Trophoblast cell (in vitro differentiated cells and primary cell): ENCODE measurements around the gene GALNT7.

ENCODE experiments used
- DNase-seq, 2 donors: peaks; one replicate each; pipeline ENCODE4 v3.0.0-alpha.2; 2016
- H2AFZ ChIP-seq: 2 replicates; pipeline ENCODE4 v1.6.1; 2013; ENCODE audit warnings: low read length, moderate library complexity, mild to moderate bottlenecking; ENCODE audit not compliant: insufficient read depth, poor library complexity
- H2AK5ac ChIP-seq: 2 replicates; pipeline ENCODE4 v1.6.1; 2013; ENCODE audit warnings: mild to moderate bottlenecking, low read length
- H2BK120ac ChIP-seq: 2 replicates; pipeline ENCODE4 v1.6.1; 2013; ENCODE audit warnings: low read length, mild to moderate bottlenecking, moderate library complexity; ENCODE audit not compliant: insufficient read depth, poor library complexity
- H2BK12ac ChIP-seq: 2 replicates; pipeline ENCODE4 v1.6.1; 2013; ENCODE audit warnings: mild to moderate bottlenecking, low read length, moderate library complexity
- H2BK5ac ChIP-seq: 2 replicates; pipeline ENCODE4 v1.6.1; 2013; ENCODE audit warnings: low read length, low read depth, moderate library complexity, mild to moderate bottlenecking; ENCODE audit not compliant: poor library complexity
- H3K14ac ChIP-seq: 2 replicates; pipeline ENCODE4 v1.6.1; 2013; ENCODE audit warnings: mild to moderate bottlenecking, low read length
- H3K18ac ChIP-seq: 2 replicates; pipeline ENCODE4 v1.6.1; 2013; ENCODE audit warnings: mild to moderate bottlenecking, low read length
- H3K23ac ChIP-seq: 2 replicates; pipeline ENCODE4 v1.6.1; 2013; ENCODE audit warnings: low read length
- H3K27ac ChIP-seq: 2 replicates; pipeline ENCODE4 v1.5.1; 2013; ENCODE audit warnings: low read depth, mild to moderate bottlenecking, inconsistent platforms, low read length, moderate library complexity
- H3K27me3 ChIP-seq: 2 replicates; pipeline ENCODE4 v1.6.1; 2013; ENCODE audit warnings: inconsistent platforms, mild to moderate bottlenecking, low read length, moderate library complexity; ENCODE audit not compliant: insufficient read depth
- H3K36me3 ChIP-seq, 2 experiments: 1 replicate in 1 of 2; 2 replicates in 1 of 2; pipeline ENCODE4 v1.6.1; 2013; ENCODE audit warnings: low read length in 2 of 2, mild to moderate bottlenecking in 2 of 2, moderate library complexity in 1 of 2; ENCODE audit not compliant: insufficient read depth in 2 of 2, control insufficient read depth in 1 of 2
- H3K4ac ChIP-seq: 2 replicates; pipeline ENCODE4 v1.6.1; 2013; ENCODE audit warnings: low read depth, mild to moderate bottlenecking, low read length, moderate library complexity
- H3K4me1 ChIP-seq, 2 experiments: 1 replicate in 1 of 2; 2 replicates in 1 of 2; pipeline ENCODE4 v1.6.1; 2013; ENCODE audit warnings: low read length in 2 of 2, mild to moderate bottlenecking in 2 of 2, moderate library complexity in 1 of 2; ENCODE audit not compliant: insufficient read depth in 2 of 2, control insufficient read depth in 1 of 2
- H3K4me2 ChIP-seq: 2 replicates; pipeline ENCODE4 v1.6.1; 2013; ENCODE audit warnings: inconsistent platforms, mild to moderate bottlenecking, low read length, moderate library complexity
- H3K4me3 ChIP-seq: 2 replicates; pipeline ENCODE4 v1.5.1; 2013; ENCODE audit warnings: mild to moderate bottlenecking, low read depth, low read length, inconsistent platforms
- H3K79me1 ChIP-seq: one replicate; pipeline ENCODE4 v1.6.1; 2013; ENCODE audit warnings: low read length
- H3K79me2 ChIP-seq: 2 replicates; pipeline ENCODE4 v1.6.1; 2013; ENCODE audit warnings: low read length, mild to moderate bottlenecking; ENCODE audit not compliant: control insufficient read depth, insufficient read depth, poor library complexity
- H3K9ac ChIP-seq: 2 replicates; pipeline ENCODE4 v1.6.1; 2013; ENCODE audit warnings: mild to moderate bottlenecking, low read length
- H3K9me3 ChIP-seq: 2 replicates; pipeline ENCODE4 v1.6.1; 2013; ENCODE audit warnings: low read depth, mild to moderate bottlenecking, control low read depth, inconsistent platforms, low read length; ENCODE audit not compliant: insufficient read depth
- H4K12ac ChIP-seq: 2 replicates; pipeline ENCODE4 v1.6.1; 2013; ENCODE audit warnings: low read depth, mild to moderate bottlenecking, low read length, moderate library complexity
- H4K8ac ChIP-seq: 2 replicates; pipeline ENCODE4 v1.6.1; 2013; ENCODE audit warnings: low read depth, mild to moderate bottlenecking, low read length, moderate library complexity
- H4K91ac ChIP-seq: one replicate; pipeline ENCODE4 v1.6.1; 2013; ENCODE audit warnings: low read depth, mild to moderate bottlenecking, low read length, moderate library complexity
- WGBS: extraction: QIAGEN DNeasy Blood & Tissue Kit; methylation state at CpG from one replicate; pipeline ENCODE4 v1.1.7; 2013; ENCODE audit warnings: missing lambda C conversion rate; ENCODE audit not compliant: insufficient read length, insufficient coverage; ENCODE audit errors: extremely low coverage; 5-methylcytosine and 5-hydroxymethylcytosine counted together

The GALNT7 gene

DNA sequence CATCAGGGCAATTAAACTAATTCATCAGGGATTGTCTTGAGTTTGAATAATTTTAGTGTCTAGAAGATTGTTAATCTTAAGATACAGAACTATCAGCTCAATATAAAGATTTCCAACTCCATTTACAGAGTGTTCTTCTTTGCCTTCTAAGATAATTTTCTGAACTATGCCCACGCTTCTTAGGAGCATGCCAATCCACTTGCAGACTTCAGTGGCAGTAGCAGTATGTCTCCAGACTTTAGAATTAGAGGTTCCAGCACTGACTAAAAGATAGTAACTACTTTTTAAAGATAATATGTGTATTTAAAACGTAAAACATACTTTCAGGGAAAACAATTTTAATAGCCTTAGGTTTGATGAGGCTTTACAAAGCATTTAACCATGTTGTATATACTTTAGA is 34.2 kb upstream of the GALNT7 start:
- Histone ChIP-seq H2BK120ac (no peak overlapping the region), H3K23ac (no peak overlapping the region), H3K9me3 (no peaks in the 10 kb centered on the region), H2AFZ (no peak overlapping the region), H3K79me1 (no peaks in the 10 kb centered on the region), H3K4ac (no peak overlapping the region), H3K36me3 (no peaks in the 10 kb centered on the region), H3K18ac (no peak overlapping the region), H3K4me2 (no peak overlapping the region), H2BK12ac (no peak overlapping the region), H3K27ac (no peak overlapping the region), H4K91ac (no peak overlapping the region), H3K4me1 (no peaks in the 10 kb centered on the region), H3K4me3 (no peak overlapping the region), H3K79me2 (no peaks in the 10 kb centered on the region), H2AK5ac (no peak overlapping the region), H2BK5ac (no peak overlapping the region), H3K27me3 (no peaks in the 10 kb centered on the region), H4K12ac (no peak overlapping the region), H3K14ac (no peak overlapping the region), H4K8ac (no peak overlapping the region), H3K9ac (no peak overlapping the region)
- WGBS, result no CpG with 5 or more reads among the region's 2 CpGs
- no peak for DNase-seq

GRCh38 chr4:173135241-173135847 is 33.3 kb upstream of the GALNT7 start:
- no CpG with 5 or more reads among the region's 3 CpGs for WGBS
- no peak overlapping the region for H4K8ac ChIP-seq
- H4K12ac ChIP-seq, result no peak overlapping the region
- H3K79me1 ChIP-seq, result no peaks in the 10 kb centered on the region
- H3K4ac ChIP-seq, result no peak overlapping the region
- no peaks in the 10 kb centered on the region for H3K4me1 ChIP-seq
- H3K27ac ChIP-seq, result no peak overlapping the region
- H2AFZ ChIP-seq, result no peak overlapping the region
- H3K14ac ChIP-seq, result no peak overlapping the region
- H3K18ac ChIP-seq, result no peak overlapping the region
- no peak overlapping the region for H4K91ac ChIP-seq
- H2BK120ac ChIP-seq, result no peak overlapping the region
- no peak overlapping the region for H3K23ac ChIP-seq
- H2BK5ac ChIP-seq, result no peak overlapping the region
- H2AK5ac ChIP-seq, result no peak overlapping the region
- H3K4me3 ChIP-seq, result no peak overlapping the region
- no peaks in the 10 kb centered on the region for H3K36me3 ChIP-seq
- H3K4me2 ChIP-seq, result no peak overlapping the region
- H3K9me3 ChIP-seq, result no peaks in the 10 kb centered on the region
- H3K79me2 ChIP-seq, result no peaks in the 10 kb centered on the region
- no peaks in the 10 kb centered on the region for H3K27me3 ChIP-seq
- peak in 1 of 2 donors; percentile 45 for DNase-seq
- H2BK12ac ChIP-seq, result no peak overlapping the region
- no peak overlapping the region for H3K9ac ChIP-seq

- no CpG with 5 or more reads among the region's 1 CpG for WGBS
- H3K79me2 ChIP-seq, result no peaks in the 10 kb centered on the region
- H3K4me2 ChIP-seq, result no peak overlapping the region
Measured at GRCh38 chr4:173138624-173139023, 30.0 kb upstream of the GALNT7 start.

GRCh38 chr4:173139561-173139960 is 29.1 kb upstream of the GALNT7 start:
- H3K79me2 ChIP-seq, result no peaks in the 10 kb centered on the region
- H2BK12ac ChIP-seq, result no peak overlapping the region
- H2BK120ac ChIP-seq, result no peak overlapping the region
- no peak overlapping the region for H3K4me2 ChIP-seq
- no peaks in the 10 kb centered on the region for H3K79me1 ChIP-seq
- DNase-seq, result no peak
- H3K4me3 ChIP-seq, result no peak overlapping the region
- no peaks in the 10 kb centered on the region for H3K27me3 ChIP-seq
- H3K4me1 ChIP-seq, result no peaks in the 10 kb centered on the region
- H4K91ac ChIP-seq, result no peak overlapping the region
- H3K18ac ChIP-seq, result no peak overlapping the region
- no peaks in the 10 kb centered on the region for H3K36me3 ChIP-seq
- H3K23ac ChIP-seq, result no peak overlapping the region
- H3K9ac ChIP-seq, result no peak overlapping the region
- no CpG with 5 or more reads among the region's 2 CpGs for WGBS
- H2BK5ac ChIP-seq, result no peak overlapping the region
- no peak overlapping the region for H2AK5ac ChIP-seq
- H3K9me3 ChIP-seq, result no peaks in the 10 kb centered on the region
- H3K14ac ChIP-seq, result no peak overlapping the region
- no peak overlapping the region for H3K4ac ChIP-seq
- H3K27ac ChIP-seq, result no peak overlapping the region
- H2AFZ ChIP-seq, result no peak overlapping the region
- H4K12ac ChIP-seq, result no peak overlapping the region
- H4K8ac ChIP-seq, result no peak overlapping the region

More at GRCh38 chr4:173138624-173139023, 30.0 kb upstream of the GALNT7 start:
- Histone ChIP-seq H3K79me1 (no peaks in the 10 kb centered on the region), H3K14ac (no peak overlapping the region), H3K23ac (no peak overlapping the region), H2AK5ac (no peak overlapping the region), H3K4ac (no peak overlapping the region), H4K12ac (no peak overlapping the region), H3K9me3 (no peaks in the 10 kb centered on the region), H3K18ac (no peak overlapping the region), H3K4me1 (no peaks in the 10 kb centered on the region), H4K8ac (no peak overlapping the region), H4K91ac (no peak overlapping the region), H3K27ac (no peak overlapping the region), H2BK5ac (no peak overlapping the region), H2BK120ac (no peak overlapping the region), H3K9ac (no peak overlapping the region), H3K4me3 (no peak overlapping the region), H2BK12ac (no peak overlapping the region), H3K36me3 (no peaks in the 10 kb centered on the region), H3K27me3 (no peaks in the 10 kb centered on the region), H2AFZ (no peak overlapping the region)
- no peak for DNase-seq
